HFF-Myc (cell line): ENCODE data around the gene WDR73.

Experiments used
- DNase-seq: peaks from one replicate; pipeline ENCODE4 v3.0.0-alpha.2; 2011; ENCODE audit warnings: low read depth; ENCODE audit errors: extremely low read depth
- H3K4me3 ChIP-seq: replicated peaks from 2 replicates; pipeline ENCODE4 v1.5.1; 2011; ENCODE audit warnings: low read depth, mild to moderate bottlenecking, control low read depth, low read length
- CTCF ChIP-seq: IDR thresholded peaks from 2 replicates; pipeline ENCODE4 v1.5.1; 2012; ENCODE audit warnings: mild to moderate bottlenecking, low read depth, low read length, control low read depth; ENCODE audit errors: missing control alignments

WDR73 gene

GRCh38 chr15:84653910-84654688, at the start of gene WDR73:
WDR73 (minus strand) TSS chr15:84654283; CDS start chr15:84654274, 9 bp downstream.
- peak within 1 kb of the TSS; percentile 68 for H3K4me3 ChIP-seq
- no peak for TF ChIP-seq CTCF
- no peak for DNase-seq

GRCh38 chr15:84703808-84704207, 49.7 kb upstream of the WDR73 start:
- no peak overlapping the region for H3K4me3 ChIP-seq
- DNase-seq = no peak
- TF ChIP-seq CTCF = no peak

GRCh38 chr15:84702961-84703482, 48.9 kb upstream of the WDR73 start:
- no peak for TF ChIP-seq CTCF
- no peak for DNase-seq
- H3K4me3 ChIP-seq = no peak overlapping the region

GRCh38 chr15:84699538-84700191, 45.6 kb upstream of the WDR73 start:
- no peak for DNase-seq
- H3K4me3 ChIP-seq = no peak overlapping the region
- no peak for TF ChIP-seq CTCF

GRCh38 chr15:84697236-84697990, 43.3 kb upstream of the WDR73 start:
- TF ChIP-seq CTCF = no peak
- no peak for DNase-seq
- no peak overlapping the region for H3K4me3 ChIP-seq

GRCh38 chr15:84696757-84697156, 42.7 kb upstream of the WDR73 start:
- TF ChIP-seq CTCF = no peak
- DNase-seq = no peak
- no peak overlapping the region for H3K4me3 ChIP-seq
